Measurements from ENCODE around the gene RRAGD.

The RRAGD gene

DNA sequence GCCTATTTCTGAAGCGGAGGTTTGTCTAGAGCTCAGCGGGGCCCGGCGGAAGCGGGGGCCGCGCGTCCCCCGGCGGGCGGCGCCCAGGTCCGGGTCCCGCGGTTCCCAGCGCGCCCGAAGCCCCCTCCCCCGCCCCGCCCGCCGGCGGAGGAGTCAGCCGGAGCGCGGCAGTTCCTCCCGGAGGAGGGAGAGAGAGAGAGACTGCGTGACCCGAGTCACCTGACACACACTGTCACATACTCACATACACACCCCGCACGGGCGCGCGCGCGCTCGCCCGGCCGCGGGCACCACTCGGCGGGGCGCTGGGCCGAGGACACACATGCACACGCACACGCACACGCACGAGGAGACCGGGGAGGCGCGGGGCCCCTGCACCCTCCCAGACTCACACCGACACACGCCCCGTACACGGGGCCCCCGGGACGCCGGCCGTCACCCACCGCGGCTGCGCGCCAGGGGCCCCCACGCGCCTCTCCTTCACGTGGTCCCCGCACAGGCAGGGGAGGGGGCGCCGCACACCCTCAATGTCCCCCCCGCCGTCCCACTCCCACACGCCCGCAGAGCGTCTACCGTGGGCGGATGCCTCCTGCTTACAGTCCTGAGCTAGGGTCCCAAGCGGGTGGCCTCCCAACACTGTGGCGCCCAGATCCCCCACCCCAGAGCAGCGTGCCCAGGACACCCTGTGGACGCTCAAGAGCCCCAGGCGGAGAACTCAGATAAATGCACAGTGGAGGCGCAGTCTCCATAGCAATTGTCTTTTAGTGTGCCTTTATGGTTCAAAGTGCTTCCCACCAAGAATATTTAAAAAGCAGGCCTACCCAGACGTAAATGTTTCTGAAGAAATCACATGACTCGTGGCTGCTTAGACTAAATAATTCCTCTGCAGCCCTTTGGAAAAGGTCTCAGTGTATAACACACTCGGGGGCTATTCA is at the start of gene RRAGD:
RRAGD (minus strand) TSS at position 203 of the 935 bp plus-strand sequence. CDS start 280 bp downstream, outside the sequence.
- no peak for DNase-seq

DNA sequence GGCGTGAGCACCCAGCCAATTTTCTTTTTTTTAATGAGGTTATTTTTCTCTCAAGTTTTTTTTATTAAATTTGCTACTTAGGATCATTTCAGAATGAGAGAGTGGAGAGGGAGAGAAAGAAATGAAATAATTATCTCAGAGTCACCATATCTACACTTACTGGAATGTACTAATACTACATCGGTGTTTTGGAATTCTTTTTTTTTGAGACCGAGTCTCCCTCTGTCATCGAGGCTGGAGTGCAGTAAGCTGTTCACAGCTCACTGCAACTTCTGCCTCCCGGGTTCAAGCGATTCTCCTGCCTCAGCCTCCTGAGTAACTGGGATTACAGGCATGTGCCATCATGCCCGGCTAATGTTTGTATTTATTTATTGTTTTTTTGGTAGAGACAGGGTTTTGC is 48.6 kb upstream of the RRAGD start:
- DNase-seq = no peak

- DNase-seq = no peak
Observed at GRCh38 chr6:89459501-89459900, 47.4 kb upstream of the RRAGD start.

GRCh38 chr6:89458704-89459103 is 46.6 kb upstream of the RRAGD start:
- no peak for DNase-seq

DNA sequence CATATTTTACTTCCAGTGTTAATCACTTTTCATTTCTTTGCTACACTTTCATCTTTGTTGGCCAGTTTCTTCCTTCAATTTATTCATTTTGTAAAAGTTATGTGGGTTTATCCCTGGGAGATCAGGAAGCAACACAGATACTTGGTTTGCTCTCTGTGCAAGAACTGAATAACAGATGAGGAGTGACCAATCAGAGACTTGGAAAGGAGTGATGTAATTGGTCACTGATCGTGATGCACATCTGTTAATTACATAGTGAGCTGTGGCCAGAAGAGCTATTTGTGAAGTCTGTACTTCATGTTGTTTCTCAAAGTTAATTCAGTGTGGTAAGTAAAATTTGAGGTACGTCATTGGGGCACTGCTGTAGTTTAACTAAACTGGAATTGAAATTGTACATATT is 42.2 kb upstream of the RRAGD start:
- no peak for DNase-seq

DNA sequence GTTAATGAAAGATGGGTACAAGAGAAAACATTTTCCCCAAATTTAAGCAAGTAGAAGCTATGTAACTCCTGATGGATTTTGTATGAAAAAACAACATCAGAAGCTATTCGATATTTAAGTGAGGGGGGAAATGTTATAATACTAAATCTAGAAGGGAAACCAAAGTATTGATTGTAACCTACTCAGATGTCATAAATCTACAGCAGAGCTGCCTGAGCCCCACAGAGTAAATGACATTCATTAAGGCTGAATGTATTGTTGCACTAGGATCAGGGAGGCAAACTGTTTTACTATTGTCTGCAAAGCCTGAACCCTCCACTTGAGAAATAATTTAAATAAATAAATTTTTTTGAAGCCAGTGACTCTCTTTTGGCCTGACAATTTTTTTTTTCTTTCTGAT is 40.2 kb upstream of the RRAGD start:
- DNase-seq = no peak

GRCh38 chr6:89449193-89449592 is 37.1 kb upstream of the RRAGD start:
- DNase-seq = no peak

GRCh38 chr6:89443658-89444057 is 31.6 kb upstream of the RRAGD start:
- no peak for DNase-seq

DNA sequence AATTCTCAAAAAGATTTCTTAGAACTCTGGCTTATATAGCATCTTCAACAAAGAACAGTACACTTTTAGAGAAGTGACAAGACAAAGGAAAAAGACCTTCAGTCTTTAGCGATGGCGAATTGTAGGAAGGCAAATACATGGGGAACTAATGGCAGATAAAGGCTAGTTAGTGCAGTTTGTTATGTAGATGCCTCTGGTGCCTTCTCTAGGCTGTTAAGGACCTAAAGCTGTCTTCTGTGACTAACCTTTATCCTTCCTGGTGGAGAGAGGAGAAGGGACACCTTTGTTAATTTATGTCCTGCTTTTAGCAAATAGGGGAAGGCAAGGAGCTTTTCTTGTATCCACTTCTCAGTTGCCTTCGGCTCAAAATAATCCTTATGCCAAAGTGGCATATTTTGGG is 28.1 kb upstream of the RRAGD start:
- DNase-seq = no peak

DNA sequence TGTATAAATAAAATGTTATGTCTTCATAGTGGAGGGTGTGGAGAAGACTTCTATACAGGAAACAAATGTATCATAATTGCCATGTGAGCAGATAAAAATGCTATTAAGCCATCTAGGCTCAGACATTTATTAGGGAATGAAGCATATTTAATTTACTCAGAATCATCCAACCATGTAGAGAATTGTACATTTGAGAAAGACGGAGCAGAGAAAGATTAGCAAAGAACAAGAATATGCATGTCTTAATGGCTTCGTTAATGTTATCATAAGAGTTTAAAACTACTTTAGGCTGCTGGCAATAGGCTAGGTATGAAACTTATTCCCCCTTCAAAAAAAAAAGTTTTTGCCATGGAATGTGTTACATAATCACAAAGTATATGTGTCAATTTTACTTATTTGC is 26.9 kb upstream of the RRAGD start:
- DNase-seq = no peak

DNA sequence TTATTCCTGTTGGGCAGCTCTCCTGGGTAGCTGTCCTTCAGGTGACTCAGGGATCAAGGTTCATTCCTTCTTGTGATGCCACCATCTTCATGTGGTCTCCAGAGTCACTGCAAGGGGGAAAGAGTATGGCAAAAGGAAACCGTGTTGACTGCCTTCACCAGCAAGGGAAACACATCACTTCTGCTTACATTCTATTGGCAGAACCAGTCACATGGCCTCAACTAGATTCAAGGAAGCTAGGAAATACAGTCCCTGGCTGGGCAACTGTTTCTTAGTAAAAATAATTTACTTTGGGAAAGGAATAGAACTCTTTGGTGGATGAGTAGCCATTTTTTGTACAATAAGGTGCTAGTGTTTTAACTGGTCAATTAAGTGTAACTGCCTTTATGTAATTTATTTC is 26.2 kb upstream of the RRAGD start:
- DNase-seq = no peak

- no peak for DNase-seq
Observed at GRCh38 chr6:89436226-89436625, 24.2 kb upstream of the RRAGD start.

- DNase-seq = no peak
Observed at GRCh38 chr6:89434954-89435353, 22.9 kb upstream of the RRAGD start.

DNA sequence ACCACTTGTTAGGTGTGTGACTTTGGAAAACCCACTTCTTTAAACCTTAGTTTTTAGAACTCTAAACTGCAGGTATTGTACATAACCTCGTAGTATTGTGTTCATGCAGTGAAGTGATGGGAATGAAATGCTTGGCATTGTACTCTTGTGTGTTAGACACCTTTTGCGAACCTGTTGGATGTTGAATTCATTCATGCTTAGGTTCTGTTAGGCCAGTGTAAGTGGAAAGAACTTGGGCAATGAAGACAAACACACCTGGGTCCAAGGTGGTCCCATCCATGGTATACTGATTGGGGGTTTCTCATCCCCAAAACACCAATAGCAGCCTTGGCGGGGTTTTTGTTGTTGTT is 22.1 kb upstream of the RRAGD start:
- DNase-seq = no peak

DNA sequence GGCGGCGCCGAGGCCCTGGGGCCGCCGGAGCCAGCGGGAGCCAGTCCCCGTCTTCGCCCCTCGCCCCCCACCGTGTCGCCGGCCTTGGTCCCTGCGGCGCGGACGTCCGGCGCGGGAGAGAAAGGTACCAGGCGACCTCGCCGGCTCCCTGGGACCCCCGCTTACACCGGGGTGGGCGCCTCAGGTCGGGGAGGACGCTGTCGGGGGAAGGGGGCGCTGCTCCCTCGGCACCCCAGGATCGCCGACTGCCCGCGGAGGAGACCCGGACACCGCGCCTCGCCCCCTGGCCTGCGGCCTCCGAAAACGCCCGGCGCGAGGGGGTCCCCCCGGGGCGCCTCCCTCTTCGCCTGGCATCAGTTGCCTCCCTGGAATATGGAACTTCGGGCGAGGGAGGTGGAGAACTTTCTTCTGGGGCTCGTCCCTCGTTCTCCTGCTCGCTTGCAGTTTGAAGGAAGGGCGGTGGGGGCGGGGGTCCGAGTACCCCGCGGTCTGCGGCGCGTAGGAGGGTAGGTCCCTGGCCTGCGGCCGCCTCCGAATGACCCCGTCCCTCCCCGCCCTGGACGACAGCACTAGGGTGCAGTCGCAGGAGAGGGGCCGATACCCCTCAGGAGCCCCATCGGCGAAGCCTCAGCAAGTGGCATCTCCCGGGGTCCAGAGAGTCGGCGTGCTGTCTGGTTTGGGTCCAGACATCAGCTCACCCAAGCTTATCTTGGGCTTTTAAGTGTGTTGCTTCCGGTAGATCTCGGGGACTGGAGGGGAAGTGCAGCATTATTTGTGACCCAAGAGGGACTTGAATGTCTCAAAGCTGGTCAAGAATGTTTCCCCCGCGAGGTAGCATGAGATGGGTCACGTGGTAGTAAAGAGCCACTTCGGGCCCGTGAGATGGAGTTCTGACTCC is 21.4 kb upstream of the RRAGD start:
- DNase-seq = no peak

DNA sequence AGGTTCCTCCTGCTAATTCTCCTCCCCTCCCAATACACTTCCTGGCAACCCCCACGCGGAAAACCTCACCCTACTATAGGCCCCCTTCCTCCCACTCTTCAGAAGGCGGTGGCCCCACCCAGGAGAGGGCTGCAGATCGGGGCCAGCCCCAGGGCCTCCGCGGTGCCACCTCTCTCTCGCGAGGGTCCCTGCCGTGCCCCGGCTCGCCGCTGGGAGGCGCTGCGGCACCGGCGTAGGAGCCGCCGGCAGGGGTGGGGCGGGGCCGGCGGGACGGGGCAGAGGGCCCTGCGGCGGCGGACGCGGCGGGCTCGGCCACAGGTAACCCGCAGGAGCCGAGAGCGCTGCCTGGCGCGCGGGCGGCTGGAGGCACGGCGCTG is 20.8 kb upstream of the RRAGD start, which contains the start of gene ANKRD6:
ANKRD6 (plus strand) TSS at position 278 of the 377 bp plus-strand sequence. CDS start 133,825 bp downstream, outside the sequence.
- peak; percentile 54 for DNase-seq

DNA sequence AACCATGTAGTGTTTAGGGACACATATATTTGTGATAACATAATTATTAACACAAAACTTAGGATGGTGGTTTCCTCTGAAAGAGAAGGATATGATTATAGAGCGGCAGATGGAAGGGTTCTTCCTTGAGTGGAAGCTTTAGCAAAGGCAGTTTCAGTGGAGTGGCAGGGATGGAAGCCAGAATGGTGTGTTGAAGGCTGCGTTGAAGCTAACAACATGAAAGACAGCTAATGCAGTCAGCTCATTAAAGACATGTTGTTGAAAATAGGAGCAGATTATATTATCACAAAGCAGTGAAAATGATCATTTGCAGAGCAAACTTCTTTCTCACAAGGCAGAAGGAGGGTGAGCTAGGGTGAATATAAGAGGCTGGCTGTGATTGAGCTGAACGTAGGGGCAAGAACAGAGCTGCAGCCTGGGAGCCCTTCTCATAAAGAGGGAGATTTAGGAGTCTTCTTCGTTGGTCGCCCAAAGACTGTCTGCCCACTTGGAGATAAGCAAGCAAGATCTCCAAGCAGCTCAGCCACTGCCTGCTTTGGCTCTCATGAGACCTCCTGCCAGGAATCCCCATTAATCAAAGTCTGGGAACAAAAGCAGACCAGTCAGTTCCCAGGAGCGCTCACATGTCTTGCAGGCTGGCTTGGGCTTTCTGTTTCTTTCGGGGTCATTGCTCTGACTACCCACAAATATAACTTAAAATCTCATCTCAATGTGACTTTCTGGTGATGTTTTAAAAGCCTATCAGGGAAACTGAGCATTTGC is 18.3 kb upstream of the RRAGD start:
- DNase-seq = no peak

DNA sequence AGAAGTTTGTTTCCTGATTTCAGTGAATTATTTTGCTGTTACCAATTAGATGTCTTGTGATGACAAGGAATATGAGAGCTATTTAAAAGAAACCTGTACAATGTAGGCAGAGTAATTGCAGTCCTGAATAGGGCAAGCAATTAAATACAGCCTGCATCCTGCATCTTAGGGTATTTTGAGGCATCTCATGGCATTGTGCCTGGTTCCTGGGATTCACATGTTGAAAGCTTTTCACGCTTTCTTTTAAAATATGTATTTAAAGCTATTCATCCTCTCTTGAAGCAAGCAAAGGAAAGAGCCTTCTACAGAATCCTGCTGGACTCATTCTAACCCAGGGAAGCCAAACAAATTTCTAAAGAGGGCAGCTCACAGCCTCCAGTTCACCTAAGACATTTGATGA is 4.7 kb upstream of the RRAGD start:
- no peak for DNase-seq

DNA sequence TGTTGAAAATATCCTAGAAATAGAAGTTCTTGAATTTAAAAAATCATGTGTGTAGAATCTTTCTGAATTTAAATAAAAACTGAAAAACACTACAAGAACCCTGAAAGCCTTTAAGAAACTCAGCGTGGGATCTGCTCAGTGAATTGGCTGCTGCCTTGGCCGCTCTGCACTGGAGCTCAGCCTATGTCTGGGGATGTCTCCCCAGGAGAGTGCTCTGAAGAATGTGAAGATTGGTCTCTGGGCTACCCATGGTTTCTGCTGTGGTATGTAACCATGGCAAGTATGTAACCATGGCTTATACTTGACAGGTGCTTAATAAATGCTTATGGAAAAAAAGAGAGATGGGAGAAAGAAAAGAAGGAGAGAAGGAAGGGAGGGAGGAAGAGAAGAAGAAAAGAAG is 3.1 kb upstream of the RRAGD start:
- no peak for DNase-seq

DNA sequence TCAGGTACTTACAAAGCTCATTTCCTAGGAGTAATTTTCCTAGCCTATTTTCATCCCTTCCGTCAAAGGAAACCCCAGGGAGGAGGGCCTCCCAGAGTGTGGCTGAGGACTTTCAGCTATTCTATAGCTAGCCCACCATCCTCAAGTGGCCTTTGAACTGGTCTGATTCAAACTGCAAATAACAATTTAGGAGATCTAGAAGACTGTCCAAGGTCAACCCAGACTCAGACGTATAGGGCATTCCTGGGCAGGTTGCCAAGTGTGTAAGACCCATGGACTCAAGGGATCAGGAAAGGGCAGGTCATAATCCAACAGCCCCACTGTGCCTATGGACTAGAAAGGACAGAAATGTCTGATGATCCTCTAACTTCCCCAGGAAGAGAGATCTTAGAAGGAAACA is 2.1 kb upstream of the RRAGD start:
- no peak for DNase-seq

GRCh38 chr6:89413006-89413400 is 930 bp upstream of the RRAGD start:
- DNase-seq = no peak

DNA sequence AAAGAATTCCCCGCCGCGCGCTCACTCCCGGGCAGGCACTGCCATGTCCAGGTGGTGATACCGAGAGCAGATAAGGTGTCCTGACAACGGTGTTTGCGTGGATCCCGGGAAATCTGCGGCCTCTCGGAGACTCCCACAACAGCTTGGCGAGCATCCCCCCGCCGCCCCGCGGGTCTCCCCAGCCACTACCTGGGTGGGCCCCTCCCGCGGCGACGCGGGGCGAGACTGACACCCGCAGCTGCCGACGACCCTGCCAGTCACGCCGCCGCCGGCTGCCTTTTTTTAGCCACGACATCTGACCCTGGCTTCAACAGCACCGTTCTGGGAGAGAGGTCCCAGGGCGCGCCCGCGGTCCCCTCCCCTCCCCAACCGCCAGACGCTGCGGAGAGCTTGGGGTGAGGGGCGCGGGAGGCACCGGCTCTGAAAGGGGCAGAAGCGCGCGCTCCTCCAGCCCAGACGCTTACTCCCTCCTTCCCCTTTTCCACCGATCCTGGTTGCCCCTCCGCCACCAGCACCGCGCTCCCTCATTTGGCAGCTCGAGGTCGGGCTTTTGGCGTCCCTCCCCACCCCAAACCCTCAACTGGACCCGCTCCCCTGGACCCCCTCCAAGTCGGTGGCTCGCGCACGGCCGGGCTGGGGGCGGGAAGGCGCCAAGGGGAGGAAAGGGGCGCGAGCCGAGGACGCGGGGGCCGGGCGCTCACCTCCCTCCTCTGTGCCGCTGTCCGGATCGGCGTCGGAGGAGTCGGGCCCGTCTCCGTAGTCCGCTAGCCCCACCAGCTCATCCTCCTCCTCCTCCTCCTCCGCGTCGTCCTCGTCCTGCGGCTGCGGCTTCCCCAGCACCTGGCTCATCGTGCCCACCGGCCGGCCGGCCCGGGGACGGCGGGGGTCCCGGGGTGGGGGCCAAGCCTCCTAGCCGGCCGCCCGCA is 665 bp downstream of the RRAGD start:
- DNase-seq = no peak
